Panc1 (cell line): ENCODE results near the gene UBE2N.

ENCODE experiments used
- POLR2AphosphoS5 ChIP-seq: IDR thresholded peaks from 2 replicates; pipeline ENCODE4 v1.6.1; 2012; ENCODE audit warnings: mild to moderate bottlenecking, low read depth, low read length, moderate library complexity
- SIN3A ChIP-seq: IDR thresholded peaks from 2 replicates; pipeline ENCODE4 v1.6.1; 2012; ENCODE audit warnings: low read depth, mild to moderate bottlenecking, low read length, moderate library complexity, borderline replicate concordance; ENCODE audit not compliant: insufficient read depth
- TCF7L2 ChIP-seq: IDR thresholded peaks from 2 replicates; pipeline ENCODE4 v1.6.1; 2011; ENCODE audit warnings: mild to moderate bottlenecking, low read depth, low read length, inconsistent platforms
- TF ChIP-seq, protein P1 (sequence below), 2 experiments: IDR thresholded peaks; 2 replicates each; pipeline ENCODE4 v1.6.1; 2011 to 2012; ENCODE audit warnings: low read depth in 2 of 2, control low read depth in 1 of 2, low read length in 1 of 2, mild to moderate bottlenecking in 1 of 2, moderate library complexity in 1 of 2; ENCODE audit not compliant: insufficient read depth in 1 of 2
- TF ChIP-seq, protein P2 (sequence below): fragments of 450-650 bp; IDR thresholded peaks from 2 replicates; pipeline ENCODE4 v1.5.1; 2017; ENCODE audit warnings: mild to moderate bottlenecking

DNA sequence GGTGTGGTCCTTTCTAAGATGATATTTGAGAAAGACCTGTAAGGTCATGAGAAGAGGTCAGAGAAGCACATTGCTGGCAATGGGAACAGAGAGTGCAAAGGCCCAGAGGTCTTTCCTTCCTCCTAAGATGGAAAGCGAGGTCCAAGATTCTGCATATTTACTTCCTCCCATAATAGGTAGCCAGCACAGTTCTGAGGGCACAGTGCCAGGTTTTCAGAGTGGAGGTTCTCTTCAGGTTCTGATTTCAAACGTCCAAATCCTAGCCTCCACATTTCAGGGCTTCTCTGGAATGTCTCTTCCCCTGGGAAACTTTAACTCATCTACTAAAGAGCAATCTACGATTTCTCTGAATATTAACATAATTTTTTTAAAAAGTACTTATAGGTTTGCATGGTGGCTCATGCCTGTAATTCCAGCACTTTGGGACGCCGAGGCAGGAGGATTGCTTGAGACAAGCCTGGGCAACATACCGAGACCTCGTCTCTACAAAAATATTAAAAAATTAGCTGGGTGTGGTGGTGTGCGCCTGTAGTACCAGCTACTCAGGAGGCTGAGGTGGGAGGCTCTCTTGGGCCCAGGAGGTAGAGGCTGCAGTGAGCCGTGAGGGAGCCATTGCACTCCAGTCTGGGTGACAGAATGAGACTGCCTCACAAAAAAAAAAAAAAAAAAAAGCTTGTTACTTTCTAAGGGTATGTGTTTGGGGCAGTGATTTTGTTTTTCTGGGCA lies 25.0 kb upstream of the UBE2N start:
- TF ChIP-seq, protein P1, sequence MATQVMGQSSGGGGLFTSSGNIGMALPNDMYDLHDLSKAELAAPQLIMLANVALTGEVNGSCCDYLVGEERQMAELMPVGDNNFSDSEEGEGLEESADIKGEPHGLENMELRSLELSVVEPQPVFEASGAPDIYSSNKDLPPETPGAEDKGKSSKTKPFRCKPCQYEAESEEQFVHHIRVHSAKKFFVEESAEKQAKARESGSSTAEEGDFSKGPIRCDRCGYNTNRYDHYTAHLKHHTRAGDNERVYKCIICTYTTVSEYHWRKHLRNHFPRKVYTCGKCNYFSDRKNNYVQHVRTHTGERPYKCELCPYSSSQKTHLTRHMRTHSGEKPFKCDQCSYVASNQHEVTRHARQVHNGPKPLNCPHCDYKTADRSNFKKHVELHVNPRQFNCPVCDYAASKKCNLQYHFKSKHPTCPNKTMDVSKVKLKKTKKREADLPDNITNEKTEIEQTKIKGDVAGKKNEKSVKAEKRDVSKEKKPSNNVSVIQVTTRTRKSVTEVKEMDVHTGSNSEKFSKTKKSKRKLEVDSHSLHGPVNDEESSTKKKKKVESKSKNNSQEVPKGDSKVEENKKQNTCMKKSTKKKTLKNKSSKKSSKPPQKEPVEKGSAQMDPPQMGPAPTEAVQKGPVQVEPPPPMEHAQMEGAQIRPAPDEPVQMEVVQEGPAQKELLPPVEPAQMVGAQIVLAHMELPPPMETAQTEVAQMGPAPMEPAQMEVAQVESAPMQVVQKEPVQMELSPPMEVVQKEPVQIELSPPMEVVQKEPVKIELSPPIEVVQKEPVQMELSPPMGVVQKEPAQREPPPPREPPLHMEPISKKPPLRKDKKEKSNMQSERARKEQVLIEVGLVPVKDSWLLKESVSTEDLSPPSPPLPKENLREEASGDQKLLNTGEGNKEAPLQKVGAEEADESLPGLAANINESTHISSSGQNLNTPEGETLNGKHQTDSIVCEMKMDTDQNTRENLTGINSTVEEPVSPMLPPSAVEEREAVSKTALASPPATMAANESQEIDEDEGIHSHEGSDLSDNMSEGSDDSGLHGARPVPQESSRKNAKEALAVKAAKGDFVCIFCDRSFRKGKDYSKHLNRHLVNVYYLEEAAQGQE (IDR thresholded peaks at IDR 0.05; ENCODE audit: insufficient read depth in 1 of 2, low read depth in 2 of 2, low read length in 1 of 2) = no peak
- TF ChIP-seq, protein P2, sequence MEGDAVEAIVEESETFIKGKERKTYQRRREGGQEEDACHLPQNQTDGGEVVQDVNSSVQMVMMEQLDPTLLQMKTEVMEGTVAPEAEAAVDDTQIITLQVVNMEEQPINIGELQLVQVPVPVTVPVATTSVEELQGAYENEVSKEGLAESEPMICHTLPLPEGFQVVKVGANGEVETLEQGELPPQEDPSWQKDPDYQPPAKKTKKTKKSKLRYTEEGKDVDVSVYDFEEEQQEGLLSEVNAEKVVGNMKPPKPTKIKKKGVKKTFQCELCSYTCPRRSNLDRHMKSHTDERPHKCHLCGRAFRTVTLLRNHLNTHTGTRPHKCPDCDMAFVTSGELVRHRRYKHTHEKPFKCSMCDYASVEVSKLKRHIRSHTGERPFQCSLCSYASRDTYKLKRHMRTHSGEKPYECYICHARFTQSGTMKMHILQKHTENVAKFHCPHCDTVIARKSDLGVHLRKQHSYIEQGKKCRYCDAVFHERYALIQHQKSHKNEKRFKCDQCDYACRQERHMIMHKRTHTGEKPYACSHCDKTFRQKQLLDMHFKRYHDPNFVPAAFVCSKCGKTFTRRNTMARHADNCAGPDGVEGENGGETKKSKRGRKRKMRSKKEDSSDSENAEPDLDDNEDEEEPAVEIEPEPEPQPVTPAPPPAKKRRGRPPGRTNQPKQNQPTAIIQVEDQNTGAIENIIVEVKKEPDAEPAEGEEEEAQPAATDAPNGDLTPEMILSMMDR = no peak
- TF ChIP-seq POLR2AphosphoS5 = no peak
- no peak for TF ChIP-seq TCF7L2
- TF ChIP-seq SIN3A = no peak
